NCI-H2171 treated with DMSO at 0.1 percent for 48 hours (cell line): ENCODE measurements around the gene MMP15.
"Not testable (repeated sequence)": the region's sequence is repeated elsewhere in the genome, so short reads cannot be mapped to it uniquely, and the experiment has no call there.

Experiments
- DNase-seq: peaks from one replicate; lab custom pipeline; 2025; lab: John Stamatoyannopoulos, UW

MMP15 gene

DNA sequence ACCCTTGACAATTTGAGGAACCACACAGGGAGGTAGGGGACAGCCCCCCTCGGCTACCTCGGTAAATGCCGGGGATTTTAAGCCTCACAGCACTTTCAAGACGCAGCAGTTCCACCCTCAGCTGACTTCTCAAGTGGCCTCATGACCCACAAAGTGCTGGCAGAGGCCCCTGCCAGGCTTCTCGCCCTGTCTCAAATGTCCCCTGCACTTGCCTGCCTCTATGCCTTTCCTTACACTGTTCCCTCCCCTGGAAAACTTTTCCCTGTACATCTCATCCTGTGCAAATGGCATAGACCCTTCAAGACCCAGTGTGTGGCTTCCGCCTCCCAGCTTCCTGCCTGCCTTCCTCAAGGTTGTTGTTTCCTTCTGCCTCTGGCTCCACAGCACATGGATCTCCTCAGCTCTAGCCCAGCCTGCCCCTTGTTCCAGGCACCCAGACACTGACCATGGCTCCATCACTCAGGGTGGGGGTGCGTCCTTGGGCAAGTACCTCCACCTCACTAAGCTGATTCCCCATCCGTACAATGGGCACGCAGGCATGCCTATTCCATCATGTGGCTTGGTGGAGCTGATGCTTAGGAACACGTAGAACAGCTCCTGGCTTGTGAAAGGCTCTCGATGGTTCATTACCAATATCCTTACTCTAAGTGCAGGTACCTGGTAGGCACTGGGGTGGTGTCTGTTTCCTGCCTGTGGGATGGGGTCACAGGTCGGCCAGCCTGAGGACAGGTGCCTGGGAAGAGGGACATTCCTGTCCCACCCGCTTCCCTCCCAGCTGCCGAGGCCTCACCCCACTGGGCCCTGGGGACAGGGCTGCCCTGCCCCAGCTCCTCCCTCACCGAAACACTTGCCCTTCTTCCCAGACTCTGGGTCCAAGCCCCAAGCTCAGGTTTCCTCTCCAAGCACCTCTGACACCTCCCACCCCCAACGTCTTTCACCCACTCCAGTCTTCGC, 24.0 kb downstream of the MMP15 start:
- DNase-seq: no peak

DNA sequence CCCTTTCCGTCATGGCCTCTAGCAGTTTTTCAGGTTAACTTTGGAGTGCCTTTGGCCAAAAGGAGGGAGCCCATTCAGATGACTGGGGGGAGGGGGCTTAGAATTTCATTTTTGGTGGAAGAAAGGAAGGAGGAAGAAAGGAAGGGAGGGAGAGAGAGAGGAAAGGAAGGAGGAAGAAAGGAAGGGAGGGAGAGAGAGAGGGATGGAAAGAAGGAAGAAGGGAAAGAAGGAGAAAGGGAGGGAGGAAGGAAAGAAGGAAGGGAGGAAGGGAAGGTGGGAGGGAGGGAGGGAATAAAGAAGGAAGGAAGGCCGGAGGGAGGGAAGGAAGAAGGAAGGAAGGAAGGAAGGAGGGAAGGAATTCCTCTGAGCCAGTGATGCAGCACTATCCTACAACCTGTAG, 25.7 kb downstream of the MMP15 start:
- DNase-seq: no peak

DNA sequence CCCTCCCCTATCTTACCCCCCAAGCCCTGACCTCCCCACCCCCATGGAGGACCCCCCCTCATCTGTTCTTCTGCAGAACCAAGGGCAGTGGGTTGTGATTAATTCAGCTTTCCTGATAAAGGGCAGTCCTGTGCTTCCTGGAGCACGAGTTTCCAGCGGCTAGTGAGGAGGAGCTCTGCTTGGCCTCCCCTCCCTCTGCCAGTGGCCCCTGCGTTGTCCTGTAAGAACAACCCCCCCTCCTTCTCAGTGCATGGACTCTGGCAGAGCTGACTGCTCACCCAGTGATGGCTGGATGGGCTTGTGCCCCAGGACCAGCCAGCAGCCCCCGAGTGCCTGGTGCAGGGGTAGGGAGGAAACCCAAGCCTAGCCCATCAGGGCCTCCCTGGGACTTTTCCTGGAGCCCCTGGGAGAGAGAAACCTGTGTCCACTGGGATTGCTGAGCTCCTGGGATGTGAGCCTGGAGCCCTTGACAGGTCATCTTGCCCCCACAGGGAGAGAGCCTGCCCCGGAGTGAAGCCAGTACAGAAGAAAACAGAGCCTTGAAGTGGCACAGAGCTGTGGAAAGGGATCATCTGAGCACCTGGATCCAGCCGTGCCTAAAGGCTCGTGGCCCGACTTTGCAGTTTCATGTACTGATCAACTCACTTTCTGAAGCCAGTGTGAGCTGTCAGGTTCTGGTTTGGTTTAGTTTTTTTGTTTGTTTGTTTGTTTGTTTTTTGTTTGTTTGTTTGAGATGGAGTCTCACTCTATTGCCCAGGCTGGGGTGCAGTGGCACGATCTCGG, 26.5 kb downstream of the MMP15 start:
- DNase-seq: no peak

DNA sequence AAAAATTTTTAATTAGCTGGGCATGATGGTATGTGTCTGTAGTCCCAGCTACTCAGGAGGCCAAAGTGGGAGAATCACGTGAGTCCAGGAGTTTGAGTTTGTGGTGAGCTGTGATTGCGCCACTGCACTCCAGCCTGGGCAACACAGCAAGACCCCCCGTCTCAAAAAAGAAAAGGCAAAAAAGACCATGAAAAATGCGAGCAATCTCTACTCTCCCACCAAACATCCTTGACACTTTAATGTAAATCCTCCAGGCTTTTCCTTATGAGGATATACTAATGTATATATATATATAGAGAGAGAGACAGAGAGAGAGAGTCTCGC, 28.1 kb downstream of the MMP15 start:
- no peak for DNase-seq

DNA sequence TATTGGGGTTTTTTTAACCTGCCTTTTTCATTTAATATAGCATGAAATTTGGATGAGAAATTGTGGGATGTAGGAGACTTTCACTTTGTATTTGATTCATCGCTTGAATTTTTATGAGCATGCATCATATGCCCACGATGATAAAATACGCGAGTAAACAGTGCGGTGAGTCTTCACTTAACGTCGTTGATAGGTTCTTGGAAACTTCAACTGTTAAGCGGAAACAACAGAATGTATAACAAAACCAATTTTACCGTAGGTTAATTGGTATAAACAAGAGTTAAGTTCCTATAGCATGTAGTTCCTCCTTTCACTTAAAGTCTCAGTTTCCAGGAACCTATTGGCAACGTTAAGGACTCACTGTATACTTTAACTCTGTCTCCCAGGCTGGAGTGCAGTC, 28.7 kb downstream of the MMP15 start:
- DNase-seq: no peak

DNA sequence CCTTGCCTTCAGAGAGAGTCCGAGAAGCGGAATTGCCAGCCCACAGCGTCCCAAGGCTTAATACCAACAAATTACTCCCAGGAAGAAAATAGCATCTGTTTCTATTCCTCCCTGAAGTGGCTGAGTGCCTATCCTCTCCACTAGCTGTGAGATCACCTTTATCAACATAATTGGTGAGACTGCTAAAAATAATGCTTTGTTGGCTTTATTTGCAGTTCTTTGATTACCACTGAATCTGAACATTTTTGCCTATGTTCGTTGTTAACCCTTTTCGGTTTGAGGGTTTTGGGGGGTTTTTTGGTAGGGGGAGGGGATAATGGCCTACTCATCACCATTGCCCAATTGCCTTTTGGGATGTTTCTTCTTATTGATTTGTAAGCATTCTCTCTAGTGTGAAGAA, 31.0 kb downstream of the MMP15 start:
- DNase-seq: no peak

DNA sequence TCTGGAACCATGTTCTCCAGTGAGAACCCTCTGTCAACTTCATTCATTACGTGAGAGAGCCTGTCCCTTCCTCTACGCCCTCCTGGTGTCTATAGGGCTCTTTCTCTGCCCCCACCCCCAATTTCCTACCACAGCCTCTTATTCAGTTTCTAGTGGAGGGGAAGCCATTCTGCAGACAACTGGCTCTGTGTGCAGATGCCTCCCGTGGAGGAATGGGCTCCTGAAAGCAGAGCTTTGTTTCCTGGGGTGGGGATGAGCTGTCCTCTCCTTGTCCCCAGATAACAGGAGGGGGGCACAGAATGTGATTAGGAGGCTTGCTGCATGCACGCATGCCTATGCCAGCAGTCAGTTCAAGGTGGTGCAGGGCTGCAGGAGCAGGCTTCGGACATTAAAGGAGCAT, 31.6 kb downstream of the MMP15 start:
- no peak for DNase-seq

DNA sequence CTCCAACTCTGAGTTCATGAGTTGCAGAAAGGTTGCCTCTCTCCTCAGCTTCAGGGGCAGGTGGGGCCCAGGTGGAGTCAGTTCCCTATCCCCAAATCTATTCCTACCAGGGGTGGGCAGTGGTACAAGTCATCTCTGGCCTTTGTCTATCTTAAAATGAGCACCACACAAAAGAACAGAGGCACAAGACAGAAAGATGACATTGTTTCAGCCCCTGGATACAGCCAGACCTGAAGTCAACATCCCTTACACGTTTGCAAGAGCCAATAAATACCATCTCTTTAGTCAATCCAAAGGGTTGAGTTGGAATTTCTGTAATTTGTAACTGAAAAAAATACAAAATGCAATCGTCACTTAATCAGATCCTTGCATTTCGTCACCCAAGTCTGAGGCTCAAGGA, 32.2 kb downstream of the MMP15 start:
- no peak for DNase-seq

DNA sequence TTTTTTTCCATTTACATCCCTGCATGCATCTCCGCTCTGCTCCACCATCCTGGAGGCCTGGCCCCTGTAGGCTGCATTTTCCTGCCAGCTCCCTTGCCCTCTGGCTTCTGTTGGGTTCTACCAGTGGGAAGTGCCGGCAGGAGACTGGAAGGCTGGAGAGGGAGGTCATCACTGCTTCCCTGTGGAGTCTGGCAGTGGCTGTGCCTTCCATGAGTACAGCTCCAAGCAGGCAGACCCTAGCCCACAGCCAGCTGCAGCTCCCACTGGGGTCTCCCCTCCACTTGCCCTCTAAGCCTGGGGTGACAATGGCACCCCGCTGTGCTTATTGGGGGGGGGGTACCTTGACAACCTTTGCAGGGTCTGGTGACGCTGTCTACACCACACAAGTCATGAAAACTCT, 37.3 kb downstream of the MMP15 start:
- DNase-seq: no peak

DNA sequence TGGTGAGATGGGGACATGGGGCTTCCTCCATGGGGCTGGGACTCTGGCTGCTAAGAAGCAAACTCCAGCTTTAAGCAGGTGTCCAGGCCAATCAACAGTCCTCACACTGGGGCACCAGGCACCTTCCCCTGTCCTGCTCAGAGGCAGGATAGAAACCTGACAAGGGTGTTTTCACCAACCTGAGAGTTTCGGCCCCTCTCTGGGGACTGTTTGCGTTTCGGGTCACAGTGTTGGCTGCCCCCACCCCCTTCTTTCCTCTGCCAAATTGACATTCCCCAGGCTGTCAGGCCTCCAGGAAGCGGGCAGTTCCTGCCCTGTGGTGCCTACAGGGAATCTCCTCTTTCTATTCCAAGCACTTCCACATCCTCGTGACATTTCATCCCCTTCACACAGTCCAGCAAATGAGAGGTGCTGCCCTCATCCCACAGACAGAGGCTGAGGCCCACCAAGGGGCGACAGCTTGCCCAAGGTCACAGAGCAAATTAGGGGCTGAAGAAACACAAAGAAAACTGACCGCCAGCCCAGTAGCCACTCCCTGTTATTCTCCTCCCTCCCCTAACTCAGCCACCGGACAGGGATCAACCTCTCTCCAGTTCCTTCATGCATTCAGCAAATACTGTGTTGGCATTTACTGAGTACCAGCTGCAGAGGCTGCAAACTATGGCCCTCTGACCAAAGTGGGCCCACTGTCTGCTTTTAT, 38.0 kb downstream of the MMP15 start:
- no peak for DNase-seq

DNA sequence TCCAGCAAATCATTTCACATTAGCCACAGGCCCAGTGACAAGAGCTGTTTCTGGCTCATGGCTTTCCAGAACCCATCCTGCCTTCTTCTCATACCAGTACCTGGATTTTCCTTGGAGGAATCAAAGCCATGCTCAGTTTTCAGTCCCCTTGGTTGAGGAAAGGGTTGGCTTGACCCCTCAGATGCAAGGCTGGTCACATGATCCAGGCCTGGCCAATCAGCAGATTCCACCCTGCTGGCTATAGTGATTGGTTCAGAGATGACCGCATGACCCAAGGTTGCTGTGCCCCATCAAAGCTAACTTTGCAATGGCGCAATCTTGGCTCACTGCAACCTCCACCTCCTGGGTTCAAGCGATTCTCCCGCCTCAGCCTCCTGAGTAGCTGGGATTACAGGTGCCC, 45.0 kb downstream of the MMP15 start:
- no peak for DNase-seq

DNA sequence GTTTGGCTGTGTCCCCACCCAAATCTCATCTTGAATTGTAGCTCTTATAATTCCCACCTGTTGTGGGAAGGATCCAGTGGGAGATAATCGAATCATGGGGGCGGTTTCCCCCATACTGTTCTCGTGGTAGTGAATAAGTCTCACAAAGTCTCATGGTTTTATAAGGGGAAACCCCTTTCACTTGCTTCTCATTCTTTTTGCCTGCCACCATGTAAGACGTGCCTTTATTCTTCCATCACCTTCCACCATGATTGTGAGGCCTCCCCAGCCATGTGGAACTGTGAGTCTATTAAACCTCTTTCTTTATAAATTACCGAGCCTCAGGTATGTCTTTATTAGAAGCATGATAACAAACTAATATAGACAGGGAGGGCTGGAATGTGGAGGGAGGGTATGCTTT, 46.6 kb downstream of the MMP15 start:
- DNase-seq: not testable (repeated sequence)

DNA sequence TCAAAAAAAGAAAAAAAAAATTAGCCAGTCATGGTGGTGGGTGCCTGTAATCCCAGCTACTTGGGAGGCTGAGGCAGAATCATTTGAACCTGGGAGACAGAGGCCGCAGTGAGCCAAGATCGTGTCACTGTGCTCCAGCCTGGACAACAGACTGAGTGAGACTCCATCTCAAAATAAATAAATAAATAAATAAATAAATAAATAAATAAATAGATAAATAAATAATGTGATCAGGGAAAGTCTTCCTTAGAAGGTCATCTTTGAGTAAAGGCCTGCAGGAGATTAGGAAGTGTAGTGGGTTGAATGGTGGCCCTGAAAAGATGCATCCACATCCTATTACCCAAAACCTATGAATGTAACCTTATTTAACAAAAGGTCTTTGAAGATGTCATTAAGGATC, 47.5 kb downstream of the MMP15 start:
- DNase-seq: not testable (repeated sequence)

DNA sequence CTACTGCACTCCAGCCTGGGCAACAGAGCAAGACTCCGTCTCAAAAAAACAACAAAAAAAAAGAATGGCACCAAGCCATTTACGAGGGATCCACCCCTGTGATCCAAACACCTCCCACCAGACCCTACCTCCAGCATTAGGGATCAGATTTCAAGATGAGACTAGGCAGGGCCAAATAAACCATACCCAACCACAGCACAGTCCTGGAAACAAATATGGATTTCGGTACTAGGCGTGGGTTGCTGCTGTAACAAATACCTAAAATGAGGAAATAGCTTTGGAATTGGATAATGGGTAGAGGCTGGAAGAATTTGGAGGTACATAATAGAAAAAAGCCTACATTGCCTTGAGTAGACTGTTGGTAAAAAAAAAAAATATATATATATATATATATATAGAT, 49.1 kb downstream of the MMP15 start:
- no peak for DNase-seq

DNA sequence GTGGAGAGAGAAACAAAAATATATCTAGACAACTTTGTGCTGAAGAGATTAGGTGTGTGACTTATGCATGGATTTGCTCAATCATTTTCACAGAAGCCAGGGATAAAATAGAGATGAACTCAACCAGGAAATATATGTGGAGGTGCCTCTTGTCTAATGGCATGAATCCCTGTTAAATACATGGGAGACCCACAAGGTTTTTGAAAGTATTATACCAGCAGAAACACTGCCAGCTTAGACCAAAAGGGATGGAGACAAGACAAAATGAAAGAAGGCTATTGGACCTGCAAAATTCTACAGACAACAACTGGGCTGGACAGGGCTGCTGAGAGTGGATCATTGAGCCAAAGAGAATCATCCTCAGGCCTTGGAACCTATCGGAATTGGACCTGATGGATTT, 51.0 kb downstream of the MMP15 start:
- DNase-seq: no peak

DNA sequence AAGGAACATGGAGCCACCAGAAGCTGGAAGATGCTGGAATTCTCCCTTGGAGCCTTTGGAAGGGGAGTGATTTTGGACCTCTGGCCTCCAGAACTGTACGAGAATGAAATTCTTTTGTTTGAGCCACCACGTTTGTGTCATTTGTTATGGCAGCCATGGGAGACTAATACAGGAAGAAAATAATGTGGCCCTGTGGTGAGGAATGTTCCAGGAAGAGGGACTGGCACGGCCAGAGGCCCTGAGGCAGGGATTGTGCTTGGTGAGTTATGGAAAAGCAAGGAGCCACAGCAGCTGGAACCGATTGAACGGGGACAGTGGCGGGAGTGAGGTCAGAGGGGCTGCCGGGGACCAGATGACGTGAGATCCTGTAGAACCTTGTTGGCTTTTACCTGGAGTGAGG, 52.2 kb downstream of the MMP15 start:
- DNase-seq: no peak

DNA sequence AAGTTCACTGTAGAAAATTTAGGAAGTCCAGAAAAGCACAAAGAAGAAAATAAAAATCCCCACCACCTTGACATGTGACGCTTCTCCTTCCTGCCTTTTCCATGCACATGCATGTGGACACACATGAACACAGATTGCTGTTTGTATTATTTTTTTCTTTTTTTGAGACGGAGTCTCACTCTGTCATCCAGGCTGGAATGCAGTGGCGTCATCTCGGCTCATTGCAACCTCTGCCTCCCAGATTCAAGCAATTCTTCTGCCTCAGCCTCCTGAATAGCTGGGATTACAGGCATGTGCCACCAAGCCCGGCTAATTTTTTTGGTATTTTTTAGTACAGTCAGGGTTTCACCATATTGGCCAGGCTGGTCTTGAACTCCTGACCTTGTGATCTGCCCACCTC, 55.1 kb downstream of the MMP15 start:
- DNase-seq: not testable (repeated sequence)

DNA sequence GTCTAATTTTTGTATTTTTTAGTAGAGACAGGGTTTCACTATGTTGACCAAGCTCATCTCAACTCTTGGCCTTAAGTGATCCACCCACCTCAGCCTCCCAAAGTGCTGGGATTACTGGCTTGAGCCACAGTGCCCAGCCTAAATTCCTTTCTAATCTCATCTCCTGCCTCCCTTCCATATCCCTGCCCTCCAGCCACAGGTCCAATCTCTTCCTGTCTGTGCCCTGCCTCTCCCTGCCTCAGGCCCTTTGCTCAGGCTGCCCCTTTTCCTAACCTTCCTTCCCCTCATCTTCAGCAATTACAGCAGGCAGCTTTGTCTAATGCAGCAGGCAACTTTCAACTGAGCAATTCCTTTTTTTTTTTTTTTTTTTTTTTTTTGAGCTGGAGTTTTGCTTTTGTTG, 56.8 kb downstream of the MMP15 start:
- no peak for DNase-seq

DNA sequence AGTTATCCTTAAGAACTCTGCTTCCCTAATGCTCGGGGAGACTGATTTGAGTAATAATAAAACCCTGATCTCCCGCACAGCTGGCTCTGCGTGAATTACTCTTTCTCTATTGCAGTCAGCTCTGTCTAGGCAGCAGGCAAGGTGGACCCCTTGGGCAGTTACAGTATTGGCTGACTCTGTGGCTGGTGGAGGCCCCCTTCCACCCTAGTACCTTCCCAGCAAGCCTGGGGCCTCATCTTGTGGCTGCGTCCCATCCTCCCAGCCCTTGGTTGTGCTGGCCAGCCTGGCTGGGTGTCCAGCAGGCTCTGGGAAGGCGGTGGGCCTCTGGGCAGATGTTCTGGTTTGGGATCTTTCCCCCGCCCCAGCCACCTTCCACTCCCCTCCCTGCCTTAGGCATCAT, 59.1 kb downstream of the MMP15 start:
- DNase-seq: no peak

DNA sequence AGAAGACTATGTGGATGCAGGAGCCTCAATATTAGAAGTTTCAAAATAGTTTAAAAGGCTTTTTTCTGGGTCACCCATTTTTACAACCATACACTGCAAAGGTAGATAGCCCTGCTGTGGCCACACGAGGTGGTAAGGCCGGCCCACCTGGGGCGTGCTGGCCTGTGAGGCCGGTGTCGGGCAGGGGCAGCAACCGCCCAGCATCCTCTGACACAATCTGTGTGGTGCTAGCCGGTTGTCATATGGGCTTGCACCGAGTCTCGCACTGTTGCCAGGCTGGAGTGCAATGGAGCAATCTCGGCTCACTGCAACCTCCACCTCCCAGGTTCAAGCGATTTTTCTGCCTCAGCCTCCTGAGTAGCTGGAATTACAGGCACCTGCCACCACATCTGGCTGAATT, 59.6 kb downstream of the MMP15 start:
- DNase-seq: no peak

DNA sequence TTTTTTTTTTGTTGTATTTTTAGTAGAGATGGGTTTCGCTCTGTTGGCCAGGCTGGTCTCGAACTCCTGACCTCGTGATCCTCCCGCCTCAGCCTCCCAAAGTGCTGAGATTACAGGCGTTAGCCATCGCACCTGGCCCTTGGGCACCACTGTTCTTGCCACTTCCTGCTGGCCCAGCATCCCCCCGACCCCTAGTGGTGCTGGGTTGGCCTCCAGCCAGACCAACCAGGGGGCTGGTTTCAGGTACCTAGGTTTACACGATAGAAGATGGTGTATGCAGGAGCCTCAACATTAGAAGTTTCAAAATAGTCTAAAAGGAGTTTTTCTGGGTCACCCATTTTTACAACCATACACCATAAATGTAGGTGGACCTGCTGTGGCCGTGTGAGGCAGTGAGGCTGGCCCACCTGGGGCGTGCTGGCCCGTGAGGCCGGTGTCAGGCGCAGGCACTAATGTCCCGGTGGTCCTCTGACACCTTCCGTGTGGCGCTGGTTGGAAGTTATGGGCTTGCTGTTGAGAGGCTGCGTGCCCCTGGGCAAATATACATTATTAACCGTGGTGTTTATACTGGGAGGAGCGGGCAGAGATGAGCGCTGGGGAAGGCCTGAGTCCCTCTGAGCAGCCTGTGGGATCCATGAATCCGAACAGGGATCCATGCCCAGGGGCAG, 60.2 kb downstream of the MMP15 start:
- no peak for DNase-seq
